H1 (cell line): ENCODE results near the gene AGBL4. TPM values are rescaled to one million over a fixed set of nuclear protein-coding genes. Genes with fewer than 3 reads are reported as not detected.

Experiments
- CTCF ChIP-seq, 3 experiments: IDR thresholded peaks; 1 replicate in 2 of 3; 2 replicates in 1 of 3; pipeline versions ENCODE4 v1.5.1 to v1.6.1; 2011; ENCODE audit warnings: low read length in 3 of 3, mild to moderate bottlenecking in 3 of 3, inconsistent platforms in 2 of 3, low read depth in 1 of 3, moderate library complexity in 1 of 3; ENCODE audit not compliant: insufficient read depth in 1 of 3; ENCODE audit errors: control extremely low read depth in 1 of 3
- JUND ChIP-seq: IDR thresholded peaks from 2 replicates; pipeline ENCODE4 v1.6.1; 2011; ENCODE audit warnings: mild to moderate bottlenecking, improper control_type of control experiment, low read length
- RBBP5 ChIP-seq: IDR thresholded peaks from 2 replicates; pipeline ENCODE4 v1.7.1; 2012; ENCODE audit warnings: low read depth, mild to moderate bottlenecking, inconsistent platforms, low read length, moderate library complexity, borderline replicate concordance
- RNF2 ChIP-seq: fragments of 200-900, 300-1000 bp; sonication (generic); IDR thresholded peaks from 2 replicates; pipeline ENCODE4 v1.7.1; 2016; ENCODE audit warnings: borderline replicate concordance, low read depth, mild to moderate bottlenecking, antibody characterized with exemption, low read length; ENCODE audit not compliant: poor library complexity, severe bottlenecking; ENCODE audit errors: missing control alignments
- polyA plus RNA-seq, 7 experiments: library from polyadenylated mRNA; depleted of rRNA in 3 of 7; stranded (reverse) in 5 of 7; unstranded in 2 of 7; fragments of >200 nt in 5 of 7; fragments of 200-250 nt in 2 of 7; gene quantifications; 1 replicate in 5 of 7; 2 replicates in 1 of 7; 4 replicates in 1 of 7; pipeline versions ENCODE4 v1.2.1 to v1.2.3, GENCODE V29; 2011 to 2013; ENCODE audit warnings: missing spikeins in 2 of 7, mixed read lengths in 2 of 7
- total RNA-seq: library from RNA; stranded (reverse); fragmentation: NEBNext Ultra II Directional; extraction: Animal tissue kit (Norgen Biotek cat#: 25700); gene quantifications from 2 replicates; pipeline ENCODE4 v1.2.1, GENCODE V29; 2021
- TF ChIP-seq, protein P1 (sequence below): IDR thresholded peaks from 2 replicates; pipeline ENCODE4 v1.6.1; 2012; ENCODE audit warnings: low read length, inconsistent platforms

Gene AGBL4
- total and polyA plus RNA-seq, 2 of the 8 experiments (the other 6 are each of a cell fraction or from before 2014, with no cell fraction given) = 0.41 to 0.45 TPM

- TF ChIP-seq CTCF (IDR thresholded peaks at IDR 0.05; ENCODE audit: control extremely low read depth in 1 of 3, insufficient read depth in 1 of 3, low read depth in 1 of 3, low read length in 3 of 3) = no peak
- TF ChIP-seq RBBP5 = no peak
- TF ChIP-seq RNF2 = no peak
- TF ChIP-seq, protein P1, sequence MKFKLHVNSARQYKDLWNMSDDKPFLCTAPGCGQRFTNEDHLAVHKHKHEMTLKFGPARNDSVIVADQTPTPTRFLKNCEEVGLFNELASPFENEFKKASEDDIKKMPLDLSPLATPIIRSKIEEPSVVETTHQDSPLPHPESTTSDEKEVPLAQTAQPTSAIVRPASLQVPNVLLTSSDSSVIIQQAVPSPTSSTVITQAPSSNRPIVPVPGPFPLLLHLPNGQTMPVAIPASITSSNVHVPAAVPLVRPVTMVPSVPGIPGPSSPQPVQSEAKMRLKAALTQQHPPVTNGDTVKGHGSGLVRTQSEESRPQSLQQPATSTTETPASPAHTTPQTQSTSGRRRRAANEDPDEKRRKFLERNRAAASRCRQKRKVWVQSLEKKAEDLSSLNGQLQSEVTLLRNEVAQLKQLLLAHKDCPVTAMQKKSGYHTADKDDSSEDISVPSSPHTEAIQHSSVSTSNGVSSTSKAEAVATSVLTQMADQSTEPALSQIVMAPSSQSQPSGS = no peak
- TF ChIP-seq JUND = no peak
Measured at GRCh38 chr1:50027794-50028193, 4.0 kb upstream of the AGBL4 start (continued).
